HG03139 (cell line): ENCODE results near the gene GTF2F1.
"Not testable (repeated sequence)": the region's sequence is repeated elsewhere in the genome, so short reads cannot be mapped to it uniquely, and the experiment has no call there.

Experiments used
- ATAC-seq: cut with Tn5 transposase; IDR thresholded peaks from one replicate; pipeline ENCODE4 v1.9.1; 2021; ENCODE audit not compliant: unreplicated experiment

The GTF2F1 gene, protein sequence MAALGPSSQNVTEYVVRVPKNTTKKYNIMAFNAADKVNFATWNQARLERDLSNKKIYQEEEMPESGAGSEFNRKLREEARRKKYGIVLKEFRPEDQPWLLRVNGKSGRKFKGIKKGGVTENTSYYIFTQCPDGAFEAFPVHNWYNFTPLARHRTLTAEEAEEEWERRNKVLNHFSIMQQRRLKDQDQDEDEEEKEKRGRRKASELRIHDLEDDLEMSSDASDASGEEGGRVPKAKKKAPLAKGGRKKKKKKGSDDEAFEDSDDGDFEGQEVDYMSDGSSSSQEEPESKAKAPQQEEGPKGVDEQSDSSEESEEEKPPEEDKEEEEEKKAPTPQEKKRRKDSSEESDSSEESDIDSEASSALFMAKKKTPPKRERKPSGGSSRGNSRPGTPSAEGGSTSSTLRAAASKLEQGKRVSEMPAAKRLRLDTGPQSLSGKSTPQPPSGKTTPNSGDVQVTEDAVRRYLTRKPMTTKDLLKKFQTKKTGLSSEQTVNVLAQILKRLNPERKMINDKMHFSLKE

DNA sequence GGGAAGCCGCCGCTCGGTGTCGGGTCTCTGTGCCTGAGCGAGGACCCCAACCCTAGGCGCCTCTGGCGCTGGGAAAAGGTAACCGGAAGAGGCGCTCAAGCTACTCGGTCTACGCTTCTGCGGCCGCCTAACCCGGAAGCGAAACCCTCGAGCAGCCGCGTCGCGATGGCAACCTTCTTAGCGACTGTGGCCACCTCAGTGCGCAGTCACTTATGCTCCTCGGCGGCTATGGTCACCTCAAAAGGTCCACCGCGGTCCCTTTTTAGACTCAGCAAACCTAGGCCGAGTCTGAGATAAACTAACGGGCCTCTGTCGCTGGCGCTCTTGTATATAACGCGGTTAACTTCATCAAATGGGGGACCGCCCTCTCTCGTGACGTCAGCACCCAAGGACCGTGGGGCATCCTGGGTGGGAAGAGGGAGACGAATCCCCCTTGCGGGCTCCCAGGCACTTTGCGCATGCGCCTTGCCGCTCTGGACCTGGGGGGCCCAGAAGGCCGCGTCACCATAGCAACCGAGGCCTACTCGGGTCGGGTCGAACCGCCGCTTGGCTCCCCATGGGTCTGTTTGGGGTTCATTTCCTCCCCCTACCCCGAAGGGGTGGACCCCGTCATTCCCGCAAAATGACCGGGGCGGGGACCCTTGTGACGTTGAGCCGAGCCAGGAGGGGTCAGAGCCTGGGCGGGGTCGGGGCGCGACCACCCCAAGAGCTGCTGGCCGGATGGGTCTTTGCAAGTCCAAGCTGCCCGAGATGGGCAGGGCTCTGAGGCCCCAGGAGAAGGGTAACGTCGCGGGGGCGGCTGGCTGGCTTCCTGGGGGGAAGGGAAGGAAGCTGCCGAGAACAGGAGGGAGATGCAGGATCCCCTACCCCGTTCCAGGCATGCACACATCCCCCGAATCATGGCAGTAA is at the start of gene GTF2F1:
GTF2F1 (minus strand) TSS at position 91 of the 909 bp plus-strand sequence. CDS start 169 bp downstream, outside the sequence.
- peak; percentile 67 for ATAC-seq

DNA sequence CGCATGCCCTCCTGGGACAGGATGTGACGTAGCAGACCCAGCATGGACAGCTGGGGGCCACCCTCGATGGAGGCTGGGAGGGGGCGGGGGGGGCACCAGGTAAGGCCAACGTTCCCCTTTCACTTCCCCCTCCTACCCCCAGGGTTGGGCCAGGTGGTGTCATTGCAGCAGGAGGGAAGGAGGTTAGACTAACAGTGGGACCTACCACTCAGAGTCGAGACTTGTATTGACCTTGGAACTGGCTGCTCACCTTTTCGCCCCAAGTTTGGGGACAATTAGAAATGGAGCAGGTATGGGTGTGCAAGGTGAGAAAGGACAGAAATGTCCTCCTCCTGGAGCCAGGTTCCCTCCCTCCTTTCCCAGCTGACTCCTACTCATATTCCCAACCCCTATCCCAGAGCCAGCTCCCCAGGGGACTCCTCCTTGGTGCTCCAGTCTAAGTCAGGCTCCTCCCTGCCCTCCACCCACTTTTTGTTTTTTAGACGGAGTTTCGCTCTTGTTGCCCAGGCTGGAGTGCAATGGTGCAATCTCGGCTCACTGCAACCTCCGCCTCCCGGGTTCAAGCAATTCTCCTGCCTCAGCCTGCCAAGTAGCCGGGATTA is 49.2 kb upstream of the GTF2F1 start:
- no peak for ATAC-seq

DNA sequence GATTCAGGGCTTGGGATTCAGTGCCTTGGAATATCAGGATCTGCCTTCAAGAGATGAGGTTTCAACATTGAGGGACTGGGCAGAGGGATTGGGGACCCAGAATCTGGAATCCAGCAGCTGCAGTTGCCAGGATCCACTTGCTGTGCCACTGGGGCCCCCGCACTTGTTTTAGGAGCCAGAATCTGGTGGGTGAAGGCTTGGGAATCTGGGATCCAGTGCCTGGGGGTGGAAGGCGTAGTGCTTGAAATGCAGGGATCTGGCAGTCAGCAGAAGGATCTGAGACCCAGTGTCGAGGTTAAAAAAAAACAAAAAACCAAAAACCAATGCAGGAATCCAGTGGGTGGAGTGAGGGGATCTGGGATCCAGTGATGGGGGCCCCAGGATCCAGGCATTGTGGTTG is 47.9 kb upstream of the GTF2F1 start:
- ATAC-seq, result no peak

DNA sequence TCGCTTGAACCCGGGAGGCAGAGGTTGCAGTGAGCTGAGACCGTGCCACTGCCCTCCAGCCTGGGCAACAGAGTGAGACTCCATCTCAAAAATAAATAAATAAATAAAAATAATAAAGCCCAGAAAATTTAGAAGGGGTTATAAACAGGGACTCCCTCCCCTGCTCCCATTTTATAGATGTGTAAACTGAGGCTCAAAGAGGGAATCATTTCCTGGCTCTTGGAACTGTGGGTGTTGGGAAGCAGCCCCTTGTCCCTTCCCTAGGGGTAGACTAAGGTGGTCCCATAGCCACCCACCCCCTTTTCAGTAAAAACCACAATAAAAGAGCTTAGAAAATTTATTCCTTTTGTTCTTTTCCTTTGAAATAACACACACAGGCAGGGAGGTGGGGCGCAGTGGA is 46.8 kb upstream of the GTF2F1 start:
- ATAC-seq, result no peak

DNA sequence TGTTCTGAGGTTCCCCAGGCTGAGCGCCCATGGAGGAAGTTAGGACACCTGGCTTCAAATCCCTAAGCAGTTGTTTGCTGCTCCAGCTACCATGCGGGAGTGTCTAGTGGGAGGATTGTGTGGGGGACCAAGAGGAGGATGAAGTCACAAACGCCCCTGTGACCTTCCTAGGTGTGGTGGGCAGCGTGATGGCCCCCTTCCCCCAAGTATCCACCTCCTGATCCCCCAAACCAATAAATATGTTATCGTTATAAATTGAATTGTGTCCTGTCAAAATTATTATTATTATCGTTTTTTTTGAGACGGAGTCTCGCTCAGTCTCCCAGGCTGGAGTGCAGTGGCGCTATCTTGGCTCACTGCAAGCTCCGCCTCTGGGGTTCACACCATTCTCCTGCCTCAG is 40.7 kb upstream of the GTF2F1 start, which contains the start of gene SLC25A41:
SLC25A41 (minus strand) TSS at position 101 of the 400 bp plus-strand sequence; CDS start at position 31, 70 bp downstream.
- no peak for ATAC-seq

DNA sequence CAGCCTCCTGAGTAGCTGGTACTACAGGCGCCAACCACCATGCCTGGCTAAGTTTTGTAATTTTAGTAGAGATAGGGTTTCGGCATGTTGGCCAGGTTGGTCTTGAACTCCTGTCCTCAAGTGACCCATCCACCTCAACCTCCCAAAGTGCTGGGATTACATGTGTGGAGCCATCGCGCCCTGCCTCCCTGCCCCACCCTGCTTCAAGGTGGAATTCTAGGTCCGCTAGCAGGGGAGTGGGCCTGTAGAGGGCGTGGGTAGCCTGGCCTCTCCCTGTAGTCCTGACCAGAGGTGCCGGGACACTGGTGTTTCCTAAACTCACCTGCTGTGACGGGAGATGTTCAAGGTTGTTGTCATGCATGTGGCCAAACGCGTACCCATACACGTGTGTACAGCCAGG is 40.2 kb upstream of the GTF2F1 start:
- no peak for ATAC-seq

DNA sequence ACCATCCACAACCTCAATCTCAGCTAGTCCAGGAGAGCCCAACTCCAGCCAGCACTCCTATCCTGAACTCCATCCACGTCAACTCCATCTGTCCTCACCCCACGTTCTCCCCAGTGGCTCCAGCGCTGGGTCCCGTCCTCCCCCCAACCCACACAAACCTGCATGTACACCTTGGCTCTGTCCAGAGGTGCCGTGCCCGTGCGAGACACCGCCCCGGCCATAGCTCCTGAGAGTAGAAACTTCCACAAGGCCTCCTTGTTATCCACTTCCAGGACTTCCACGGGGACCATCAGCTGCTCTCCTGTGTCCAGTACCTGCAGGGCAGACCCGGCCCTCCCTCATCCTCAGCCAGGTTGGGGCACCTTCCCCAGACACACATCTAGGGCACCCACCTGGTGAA is 38.9 kb upstream of the GTF2F1 start:
- ATAC-seq, result no peak

DNA sequence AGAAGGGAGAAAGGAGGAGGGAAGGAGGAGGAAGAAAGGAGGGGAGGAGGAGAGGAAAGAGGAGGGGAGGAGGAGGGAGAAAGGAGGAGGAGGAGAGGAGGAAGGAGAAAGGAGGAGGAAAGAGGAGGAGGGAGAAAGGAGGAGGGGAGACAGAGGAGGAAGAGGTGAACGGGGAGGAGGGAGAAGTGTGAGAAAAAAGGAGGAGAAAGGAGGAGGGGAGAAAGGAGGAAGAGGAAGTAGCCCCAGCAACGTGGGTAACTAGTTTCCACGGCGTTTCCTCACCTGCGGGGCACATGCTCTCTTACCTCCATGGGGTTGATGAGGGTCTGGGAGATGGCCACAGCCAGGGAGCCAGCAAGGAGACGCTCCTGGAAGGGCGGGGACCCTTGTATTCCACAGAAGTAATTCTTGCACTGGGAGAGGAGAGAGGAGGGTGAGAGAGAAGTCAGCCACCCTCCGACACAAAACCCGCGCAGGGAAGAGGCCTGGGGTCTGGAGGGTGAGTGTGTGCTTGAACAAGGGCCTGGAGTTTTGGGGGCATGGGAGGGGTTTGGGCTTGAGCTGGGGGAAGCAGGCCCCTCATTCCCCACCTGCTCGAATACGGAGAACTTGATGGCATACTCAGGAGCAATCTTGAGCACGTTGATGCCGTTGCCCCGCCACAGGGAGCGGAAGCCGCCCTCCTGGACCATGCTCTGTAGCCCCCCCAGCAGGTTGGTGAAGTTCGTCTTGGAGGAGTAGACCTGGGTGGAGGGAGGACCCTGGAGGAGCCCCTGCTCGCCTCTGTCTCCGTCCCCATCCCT is 36.7 kb upstream of the GTF2F1 start:
- ATAC-seq, result no peak

DNA sequence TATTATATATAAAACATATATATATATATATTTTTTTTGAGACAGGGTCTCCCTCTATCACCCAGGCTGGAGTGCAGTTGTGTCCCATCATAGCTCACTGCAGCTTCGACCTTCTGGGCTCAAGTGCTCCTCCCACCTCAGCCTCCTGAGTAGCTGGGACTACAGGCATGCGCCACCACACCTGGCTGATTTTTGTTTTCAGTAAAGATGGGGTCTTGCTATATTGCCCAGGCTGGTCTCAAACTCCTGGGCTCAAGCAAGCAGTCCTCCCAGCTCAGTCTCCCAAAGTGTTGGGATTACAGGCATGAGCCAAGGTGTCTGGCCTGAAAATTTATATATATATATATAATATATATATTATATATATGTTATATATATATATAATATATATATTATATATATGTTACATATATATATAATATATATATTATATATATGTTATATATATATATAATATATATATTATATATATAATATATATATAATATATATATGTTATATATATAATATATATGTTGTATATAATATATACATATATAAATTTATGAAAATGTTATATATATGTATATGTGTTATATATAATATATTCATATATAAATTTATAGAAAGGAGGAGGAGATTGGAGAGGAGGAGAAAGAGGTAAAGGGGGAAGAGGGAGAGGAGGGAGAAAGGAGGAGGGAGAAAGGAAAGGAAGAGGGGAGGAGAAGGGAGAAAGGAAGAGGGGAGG is 35.9 kb upstream of the GTF2F1 start:
- not testable (repeated sequence) for ATAC-seq

DNA sequence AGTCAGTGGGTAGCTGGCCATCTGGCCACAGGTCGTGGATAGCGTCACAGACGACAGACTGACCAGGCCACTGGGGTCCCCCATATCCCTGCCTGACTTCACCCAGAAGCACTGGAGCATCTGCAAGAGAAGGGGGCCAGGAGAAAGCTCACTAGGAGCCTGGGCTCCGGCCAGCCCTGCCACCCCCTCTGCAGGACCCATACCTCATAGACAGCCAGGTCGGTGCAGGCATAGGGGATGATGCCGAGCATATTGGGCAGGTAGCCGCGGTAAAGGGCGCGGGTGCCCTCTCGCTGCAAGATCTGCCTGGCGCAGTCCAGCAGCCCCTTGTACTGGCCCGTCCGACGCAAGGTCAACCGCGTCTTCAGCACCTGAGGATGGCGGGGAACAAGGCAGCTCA is 34.2 kb upstream of the GTF2F1 start:
- ATAC-seq, result no peak

DNA sequence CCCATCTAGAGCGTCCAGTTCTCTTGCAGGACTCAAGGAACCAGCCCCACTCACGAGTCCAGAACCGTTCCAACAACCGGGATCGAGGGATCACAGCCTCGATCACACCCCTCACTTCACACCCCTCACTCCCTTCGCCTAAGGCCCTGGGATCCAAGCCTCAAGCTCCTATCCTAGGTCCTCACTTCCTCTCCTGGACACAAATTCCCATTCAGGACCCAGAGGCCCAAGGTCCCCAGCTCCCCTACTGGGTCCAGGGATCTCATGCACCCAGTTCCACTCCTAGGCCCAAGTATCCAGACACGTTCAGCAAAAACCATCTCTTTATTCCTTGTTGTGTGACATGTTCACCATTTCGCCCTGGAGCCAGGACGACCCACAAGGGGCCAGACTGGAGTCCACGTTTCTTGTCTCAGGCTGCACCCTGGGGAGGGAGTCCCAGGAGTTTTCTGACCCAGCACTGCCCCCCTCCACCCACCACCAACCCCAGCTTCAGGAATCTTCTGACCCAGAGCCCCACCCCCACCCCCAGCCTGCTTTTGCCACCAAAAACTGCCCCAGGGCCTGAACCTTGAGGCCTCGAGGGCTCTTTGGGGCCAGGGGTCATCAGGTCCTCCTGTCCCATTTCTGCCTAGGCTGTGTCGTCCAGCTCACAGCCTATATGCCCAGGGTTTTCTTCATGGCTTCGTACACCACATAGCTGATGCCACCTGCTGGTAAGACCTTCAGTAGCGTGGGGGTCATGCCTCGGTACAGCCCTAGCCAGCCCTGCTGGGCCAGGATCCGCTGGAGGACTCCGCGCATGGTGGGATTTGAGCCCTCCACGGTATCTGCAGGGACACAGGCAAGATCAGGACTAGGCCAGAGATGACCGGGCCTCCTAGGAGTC is 33.0 kb upstream of the GTF2F1 start:
- no peak for ATAC-seq

DNA sequence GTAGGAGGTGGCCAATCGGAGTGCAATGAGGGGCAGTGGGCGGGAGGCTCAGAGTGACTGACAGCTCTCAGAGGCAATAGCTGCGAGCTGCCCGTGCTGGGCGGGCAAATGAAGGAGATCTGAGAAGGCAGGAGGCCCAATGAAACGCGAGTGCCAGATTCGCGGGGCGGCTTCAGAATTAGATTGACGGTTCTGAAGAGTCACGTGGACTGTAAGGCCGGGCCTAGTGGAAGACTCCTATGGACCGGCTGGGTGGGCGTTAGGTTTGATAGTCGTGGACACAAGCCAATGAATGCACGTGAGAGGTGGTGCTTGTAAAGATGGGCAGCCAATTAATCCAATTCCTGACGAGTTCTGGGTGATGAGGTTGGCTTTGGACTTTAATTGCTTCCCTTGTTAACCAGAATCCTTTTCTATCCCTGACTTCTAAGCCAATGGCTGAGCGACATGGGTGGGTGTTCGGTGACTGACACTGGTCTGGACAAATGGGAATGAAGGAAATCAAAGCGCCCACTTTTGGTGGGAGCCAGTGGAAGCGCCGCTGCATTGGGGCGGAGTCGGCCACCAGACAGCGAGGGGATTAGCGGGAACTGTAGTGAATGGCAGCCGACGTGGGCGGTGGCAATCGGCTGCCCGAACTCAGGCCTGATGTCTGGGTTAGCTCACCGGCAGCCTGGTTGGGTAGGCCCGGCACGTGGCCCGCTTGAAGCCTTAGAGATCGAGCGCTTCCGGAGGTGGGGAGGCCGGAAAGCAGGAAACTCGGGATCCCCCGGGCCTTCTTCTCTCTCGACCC is 32.2 kb upstream of the GTF2F1 start:
- peak; percentile 77 for ATAC-seq

DNA sequence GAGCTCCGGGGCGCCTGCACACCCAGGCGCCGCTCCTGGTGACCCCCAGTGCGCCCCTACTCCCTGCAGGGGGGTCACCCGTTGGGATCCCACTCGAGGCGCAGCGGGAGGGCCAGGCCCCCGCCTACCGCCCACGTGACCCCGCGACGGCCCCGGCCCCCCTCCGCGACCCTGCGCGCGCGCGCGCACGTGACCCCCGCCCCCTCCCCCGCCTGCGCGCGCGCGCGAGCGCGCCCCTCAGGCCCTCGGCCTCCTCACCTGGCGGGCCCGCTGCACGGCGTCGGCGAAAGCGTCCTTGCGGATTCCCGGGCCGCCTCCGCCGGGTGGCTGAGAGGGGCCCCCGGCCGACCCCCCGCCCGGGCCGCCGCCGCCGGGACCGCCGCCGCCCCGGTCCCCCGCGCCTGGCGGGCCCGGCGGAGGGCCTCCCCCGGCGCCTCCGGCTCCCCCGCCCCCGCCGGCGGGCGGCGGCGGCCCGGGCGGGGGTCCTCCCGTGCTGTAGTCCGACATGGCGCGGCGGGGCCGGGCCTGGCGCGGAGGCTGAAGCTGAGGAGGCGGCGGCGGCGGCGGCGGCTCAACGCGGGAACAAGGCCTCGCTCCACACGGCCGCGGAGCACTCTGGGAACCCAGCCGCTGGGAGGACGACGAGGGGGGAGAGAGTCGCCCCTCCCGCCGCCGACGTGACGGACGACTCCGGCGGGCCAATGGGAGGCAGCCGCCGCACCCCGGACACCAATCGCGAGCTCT is 31.4 kb upstream of the GTF2F1 start, which contains the start of gene KHSRP:
KHSRP (minus strand) TSS at position 617 of the 744 bp plus-strand sequence; CDS start at position 507, 110 bp downstream.
- ATAC-seq, result no peak

DNA sequence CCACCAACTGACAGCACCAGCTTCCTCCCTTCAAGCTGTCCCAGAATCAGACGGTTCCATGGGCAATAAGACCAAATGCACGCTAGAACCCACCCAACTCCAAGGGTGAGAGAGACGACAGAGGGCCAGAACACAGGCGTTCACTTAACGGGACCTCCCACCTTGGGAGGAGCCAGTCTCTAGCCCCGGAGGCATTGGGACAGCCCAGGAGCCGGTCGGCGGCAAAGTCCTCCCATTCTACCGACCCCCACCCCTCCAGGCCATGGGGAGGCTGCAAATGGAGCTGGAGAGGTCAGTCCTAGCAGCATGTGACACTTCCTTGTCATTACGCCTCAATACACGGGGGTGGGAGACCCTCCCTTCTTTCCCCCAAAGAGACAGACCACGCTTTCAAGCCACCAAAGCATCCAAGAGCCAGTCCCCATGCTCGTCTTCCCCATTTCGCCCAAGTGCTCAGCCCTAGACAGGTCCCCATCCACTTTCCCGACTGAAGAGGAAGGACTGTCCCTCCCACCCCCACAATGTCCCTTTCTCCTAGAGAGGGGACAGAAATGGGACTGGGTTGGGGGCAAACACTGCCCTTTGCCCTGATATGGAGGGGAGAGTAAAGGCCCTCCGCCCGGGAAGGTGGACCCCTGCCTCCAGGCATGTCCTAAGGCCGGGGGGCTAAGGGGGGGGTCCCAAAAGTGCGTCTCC is 30.7 kb upstream of the GTF2F1 start:
- no peak for ATAC-seq

DNA sequence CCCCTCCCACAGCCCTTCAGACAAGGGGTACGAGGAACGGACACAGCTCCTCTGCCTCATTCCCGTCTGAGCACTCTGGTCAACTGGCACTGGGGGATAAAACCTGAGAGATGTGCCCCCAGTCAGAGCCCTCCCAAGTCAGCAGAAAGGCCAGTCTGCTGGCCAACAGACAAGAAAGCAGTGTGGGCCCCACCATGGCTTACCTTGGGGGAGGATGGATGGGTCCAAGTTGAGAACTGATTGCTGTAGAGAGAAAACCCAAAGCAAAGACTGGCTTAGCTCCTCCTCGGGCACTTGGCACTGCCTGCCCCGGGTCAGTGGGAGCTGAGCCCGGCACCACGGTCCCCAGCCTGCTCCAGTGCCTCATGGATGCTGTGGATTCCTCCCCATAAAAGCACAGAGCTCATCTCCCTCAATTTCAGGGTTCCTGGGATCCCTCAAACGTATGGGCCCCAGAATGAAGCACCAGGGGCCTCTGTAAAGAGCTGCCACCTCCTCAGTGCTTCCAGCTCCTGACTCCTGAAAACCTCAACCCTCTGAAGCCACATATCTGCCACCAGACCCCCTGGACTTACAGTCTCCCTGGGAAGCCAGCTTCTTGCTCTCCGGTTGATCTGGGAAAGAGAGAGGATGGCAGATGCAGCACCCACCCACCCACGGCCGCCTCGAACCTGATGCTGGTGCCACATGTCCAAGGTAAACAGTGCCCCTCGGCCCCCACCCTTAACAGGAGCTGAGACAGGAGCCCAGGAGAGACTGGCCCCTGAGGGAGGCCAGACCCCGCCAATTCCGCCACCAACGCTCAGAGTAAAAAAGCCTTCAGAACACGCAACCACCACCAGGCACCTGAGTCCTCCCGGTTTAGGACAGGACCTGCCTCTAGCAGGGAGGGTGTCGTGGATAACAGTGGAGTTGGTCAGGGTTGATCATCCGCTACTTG is 28.4 kb upstream of the GTF2F1 start:
- no peak for ATAC-seq
